KBM-7 (cell line): ENCODE results near the gene ARL6IP4.

ENCODE experiments used
- DNase-seq: peaks from one replicate; pipeline ENCODE4 v3.0.0-alpha.2; 2015
- in situ Hi-C: fragments of 300-500 bp; cut with MboI; formaldehyde crosslinking; loops from 2 replicates; pipeline ENCODE4 v1.14.3; 2020; ENCODE audit warnings: low sequenced_read_pairs, low pct_unique_long_range_greater_than_20kb, mixed read lengths

Gene ARL6IP4

DNA sequence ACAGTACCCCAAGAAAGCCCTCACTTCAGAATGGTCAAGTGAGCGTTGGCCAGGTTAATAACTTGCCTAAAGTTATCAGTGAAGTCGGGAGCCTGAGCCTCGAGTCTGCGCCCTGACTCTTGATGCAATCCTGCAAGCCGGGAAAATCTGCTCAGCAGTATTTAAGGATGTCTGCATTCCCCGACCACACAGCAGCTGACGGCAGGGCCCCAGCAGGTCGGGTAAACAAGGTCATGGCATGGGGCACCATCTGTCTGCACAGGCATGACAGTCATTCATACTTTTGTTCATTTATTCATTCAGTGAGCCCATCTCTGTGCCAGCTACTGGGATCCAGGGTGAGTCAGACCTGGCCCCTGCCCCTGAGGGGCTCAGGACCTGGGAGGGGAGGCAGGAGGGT is 25.3 kb upstream of the ARL6IP4 start:
- DNase-seq: no peak
- in situ Hi-C loops: no loop called here

- no peak for DNase-seq
- in situ Hi-C loops: no loop called here
These were observed 24.4 kb upstream of the ARL6IP4 start for GRCh38 chr12:122956035-122956434.

DNA sequence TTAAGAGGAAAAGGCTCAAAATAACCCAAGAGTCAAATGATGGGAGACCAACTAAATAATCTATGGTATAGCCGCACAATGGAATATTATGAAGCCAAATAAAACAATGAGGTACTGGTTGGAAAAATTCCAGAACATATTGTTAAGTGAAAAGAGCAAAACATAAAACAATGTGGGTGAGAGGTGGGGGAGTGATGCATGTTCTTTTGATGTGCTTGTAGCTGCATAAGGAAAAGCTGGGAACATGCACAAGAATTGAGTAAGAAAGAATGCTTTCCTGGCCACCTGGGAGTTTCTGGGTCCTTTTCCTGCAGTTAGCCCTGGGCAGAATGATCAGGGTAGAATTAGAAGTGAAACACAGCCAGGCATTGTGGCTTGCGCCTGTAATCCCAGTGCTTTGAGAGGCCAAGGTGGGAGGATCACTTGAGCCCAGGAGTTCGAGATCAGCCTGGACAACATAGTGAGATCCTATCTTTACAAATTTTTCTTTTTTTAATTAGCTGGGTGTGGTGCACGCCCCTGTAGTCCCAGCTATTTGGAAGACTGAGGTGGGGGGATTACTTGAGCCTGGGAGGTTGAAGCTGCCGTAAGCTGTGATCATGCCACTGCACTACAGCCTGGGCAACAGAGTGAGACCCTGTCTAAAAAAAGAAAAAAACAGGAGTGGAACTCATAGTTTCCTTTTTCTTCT is 22.1 kb upstream of the ARL6IP4 start:
- no peak for DNase-seq
- in situ Hi-C loops: no loop called here

- in situ Hi-C loops: no loop called here
- no peak for DNase-seq
These were observed 20.8 kb upstream of the ARL6IP4 start for GRCh38 chr12:122959566-122960192.

DNA sequence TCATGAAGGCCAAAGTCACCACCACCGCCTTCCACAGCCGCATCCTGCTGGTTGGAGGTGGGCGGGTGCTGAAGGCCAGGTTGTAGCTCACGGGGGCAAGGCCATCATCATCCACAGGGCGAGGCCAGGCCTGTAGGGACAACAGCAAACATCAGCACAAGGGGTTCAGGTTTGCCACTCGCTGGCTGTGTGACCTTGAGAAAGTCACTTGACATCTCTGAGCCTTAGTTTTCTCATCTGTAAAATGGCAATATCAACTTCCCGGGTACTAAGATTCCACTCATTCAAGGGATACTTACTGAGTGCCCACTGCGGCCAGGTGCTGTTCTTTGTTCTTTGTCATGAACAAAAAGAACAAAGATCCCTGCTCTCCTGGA is 20.3 kb upstream of the ARL6IP4 start:
- in situ Hi-C loops: no loop called here
- DNase-seq: no peak

DNA sequence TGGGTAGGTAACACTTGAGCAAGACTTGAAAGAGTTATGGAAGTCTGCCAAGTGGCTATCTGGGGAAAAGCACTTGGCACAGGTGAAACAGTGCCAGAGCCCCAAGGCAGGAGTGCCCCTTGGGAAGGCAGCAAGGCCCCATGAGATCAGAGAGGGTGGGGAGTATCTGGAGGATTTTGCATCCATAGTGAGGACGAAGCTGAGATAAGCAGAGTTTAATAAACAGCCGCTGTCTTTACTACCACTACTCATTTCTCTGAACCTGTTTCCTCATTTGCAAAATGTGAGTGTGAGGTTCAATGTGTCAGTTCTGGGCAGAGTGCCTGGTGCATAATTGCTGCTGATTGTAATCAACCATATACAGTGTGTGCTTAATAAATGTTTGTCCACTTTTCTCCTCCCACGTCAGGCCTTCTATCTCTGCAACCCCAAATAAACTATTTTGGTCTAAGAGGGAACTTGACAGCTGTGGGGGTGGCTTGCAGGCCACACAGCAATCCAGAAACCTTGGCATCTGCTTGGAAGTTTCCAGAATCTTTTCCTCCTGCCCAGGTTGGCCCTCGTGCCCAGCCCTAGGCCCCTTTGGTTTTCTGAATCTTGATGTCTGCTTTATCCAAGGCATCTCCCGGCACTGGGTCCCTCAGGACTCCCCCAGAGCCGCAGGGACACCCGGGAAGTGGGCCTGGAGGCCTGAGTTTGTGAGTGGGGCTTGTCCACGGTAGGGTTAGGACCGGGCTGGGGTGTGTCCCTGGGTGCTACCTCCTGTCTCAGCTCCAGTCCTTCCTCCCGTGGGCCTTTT is 18.8 kb upstream of the ARL6IP4 start:
- in situ Hi-C loops: no loop called here
- DNase-seq: no peak

GRCh38 chr12:122963941-122964265 is 16.6 kb upstream of the ARL6IP4 start:
- in situ Hi-C loops: no loop called here
- DNase-seq: no peak

DNA sequence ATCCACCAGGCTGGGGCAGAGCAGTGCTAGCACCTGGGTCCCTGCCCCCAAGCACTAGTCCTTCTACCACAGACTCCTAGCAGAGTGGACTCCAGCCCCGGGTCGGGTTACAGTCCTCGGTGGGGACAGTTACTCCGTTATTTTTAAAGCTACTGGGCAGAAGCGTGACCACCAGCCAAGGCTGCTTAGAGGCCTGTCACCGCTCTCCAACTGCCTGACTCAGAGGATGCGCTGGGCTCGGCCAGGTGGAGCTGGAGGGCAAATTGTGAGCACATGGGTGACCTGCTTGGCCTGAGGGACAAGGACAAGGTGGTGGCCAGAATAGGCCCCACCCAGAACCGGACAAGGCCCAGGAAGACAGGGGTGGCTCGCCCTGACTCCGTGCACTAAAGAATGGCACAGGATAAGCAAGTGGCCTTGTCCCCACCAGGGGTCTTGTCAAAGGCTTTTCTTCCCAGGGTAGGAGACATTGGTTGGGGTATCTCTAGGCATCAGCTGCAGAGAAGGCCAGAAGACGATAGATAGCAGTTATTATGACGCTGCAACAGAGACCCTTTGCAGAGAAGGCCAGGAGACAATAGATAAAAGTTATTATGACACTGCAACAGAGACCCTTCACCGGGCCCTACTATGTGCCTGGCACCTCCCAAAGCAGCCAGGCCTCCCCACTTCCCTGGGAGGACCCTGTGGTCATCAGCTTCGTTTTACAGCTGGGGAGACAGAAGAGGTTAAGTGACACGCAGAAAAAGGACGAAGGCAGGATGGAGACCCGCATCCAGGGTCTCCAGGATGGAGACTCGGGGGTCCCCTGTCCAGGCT is 15.8 kb upstream of the ARL6IP4 start:
- no peak for DNase-seq
- in situ Hi-C loops: no loop called here

DNA sequence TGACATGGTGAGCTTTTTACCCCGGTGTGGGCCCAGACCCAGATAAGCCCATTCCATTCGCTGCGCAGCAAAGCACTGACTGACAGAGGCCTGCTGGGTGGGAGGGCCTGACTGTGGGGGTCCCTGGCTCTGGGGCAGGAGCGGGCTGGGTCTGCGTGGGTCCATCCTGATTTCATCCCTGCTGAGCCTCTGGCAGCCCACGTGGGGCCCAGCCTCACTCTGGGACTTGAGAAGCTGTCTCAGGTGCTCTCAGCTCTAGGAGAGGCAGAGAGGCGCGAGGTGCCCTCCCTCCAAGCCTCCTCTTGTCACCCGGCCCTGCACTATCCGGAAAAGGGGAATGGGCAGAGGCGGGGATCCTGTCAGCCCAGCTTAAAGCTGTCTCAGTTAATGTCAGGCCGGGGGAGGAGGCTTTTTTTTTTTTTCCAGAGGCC is 15.1 kb upstream of the ARL6IP4 start:
- in situ Hi-C loops: no loop called here
- DNase-seq: no peak

GRCh38 chr12:122965851-122966742 is 14.4 kb upstream of the ARL6IP4 start, which contains the start of gene ABCB9:
TSS of gene ABCB9 (minus strand) at chr12:122966463. CDS start at chr12:122960235, 6,228 bp downstream.
- in situ Hi-C loops: no loop called here

GRCh38 chr12:122966743-122967550 is 13.5 kb upstream of the ARL6IP4 start:
- DNase-seq: no peak
- in situ Hi-C loops: no loop called here

More at GRCh38 chr12:122965851-122966742, 14.4 kb upstream of the ARL6IP4 start, which contains the start of gene ABCB9:
- DNase-seq: peak; percentile 77

GRCh38 chr12:122968104-122968503 is 12.4 kb upstream of the ARL6IP4 start:
- in situ Hi-C loops: no loop called here
- DNase-seq: no peak

DNA sequence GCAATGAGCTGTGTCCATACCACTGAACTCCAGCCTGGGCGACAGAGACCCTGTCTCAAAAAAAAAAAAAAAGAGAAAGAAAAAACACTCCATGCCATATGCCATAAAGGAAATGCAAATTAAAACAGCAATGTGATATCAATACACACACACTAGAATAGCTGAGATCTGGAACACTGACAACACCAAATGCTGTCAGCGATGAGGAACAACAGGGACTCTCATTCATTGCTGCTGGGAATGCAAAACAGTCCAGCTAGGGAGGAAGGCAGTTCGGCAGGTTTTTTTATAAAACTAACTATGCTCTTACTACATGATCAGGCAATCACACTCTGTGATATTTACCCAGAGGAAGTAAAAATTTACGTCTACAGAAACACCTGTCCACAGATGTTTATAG is 10.8 kb upstream of the ARL6IP4 start:
- in situ Hi-C loops: no loop called here
- no peak for DNase-seq

DNA sequence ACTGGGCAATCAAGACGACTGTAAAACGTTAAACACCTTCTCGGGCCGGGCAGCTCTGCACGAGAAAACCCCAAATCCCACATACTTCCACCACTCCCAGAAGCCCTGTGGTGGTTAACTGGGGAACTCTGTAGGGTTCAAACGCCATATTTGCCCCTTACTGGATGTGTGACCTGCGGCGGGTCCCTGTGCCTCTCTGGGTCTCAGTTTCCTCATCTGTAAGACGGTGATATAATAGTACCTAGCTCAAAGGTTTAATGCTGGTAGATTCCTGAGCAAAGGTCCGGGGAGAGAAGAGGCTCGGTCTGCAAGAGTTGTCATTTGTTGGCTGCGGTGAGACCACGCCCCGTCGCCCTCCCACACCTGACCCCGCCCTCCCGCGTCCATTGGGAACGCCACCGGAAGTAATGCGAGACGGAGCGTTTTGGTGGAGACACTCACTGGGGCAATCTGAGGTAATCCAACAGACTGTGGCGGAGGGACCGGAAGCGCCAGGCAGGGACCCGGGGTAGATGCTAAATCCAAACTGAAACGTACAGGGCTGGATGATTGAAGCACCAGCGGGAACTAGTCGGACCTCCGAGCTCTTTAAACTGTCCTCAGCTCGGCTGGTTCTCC is 6.1 kb upstream of the ARL6IP4 start:
- in situ Hi-C loops: no loop called here
- peak; percentile 98 for DNase-seq

DNA sequence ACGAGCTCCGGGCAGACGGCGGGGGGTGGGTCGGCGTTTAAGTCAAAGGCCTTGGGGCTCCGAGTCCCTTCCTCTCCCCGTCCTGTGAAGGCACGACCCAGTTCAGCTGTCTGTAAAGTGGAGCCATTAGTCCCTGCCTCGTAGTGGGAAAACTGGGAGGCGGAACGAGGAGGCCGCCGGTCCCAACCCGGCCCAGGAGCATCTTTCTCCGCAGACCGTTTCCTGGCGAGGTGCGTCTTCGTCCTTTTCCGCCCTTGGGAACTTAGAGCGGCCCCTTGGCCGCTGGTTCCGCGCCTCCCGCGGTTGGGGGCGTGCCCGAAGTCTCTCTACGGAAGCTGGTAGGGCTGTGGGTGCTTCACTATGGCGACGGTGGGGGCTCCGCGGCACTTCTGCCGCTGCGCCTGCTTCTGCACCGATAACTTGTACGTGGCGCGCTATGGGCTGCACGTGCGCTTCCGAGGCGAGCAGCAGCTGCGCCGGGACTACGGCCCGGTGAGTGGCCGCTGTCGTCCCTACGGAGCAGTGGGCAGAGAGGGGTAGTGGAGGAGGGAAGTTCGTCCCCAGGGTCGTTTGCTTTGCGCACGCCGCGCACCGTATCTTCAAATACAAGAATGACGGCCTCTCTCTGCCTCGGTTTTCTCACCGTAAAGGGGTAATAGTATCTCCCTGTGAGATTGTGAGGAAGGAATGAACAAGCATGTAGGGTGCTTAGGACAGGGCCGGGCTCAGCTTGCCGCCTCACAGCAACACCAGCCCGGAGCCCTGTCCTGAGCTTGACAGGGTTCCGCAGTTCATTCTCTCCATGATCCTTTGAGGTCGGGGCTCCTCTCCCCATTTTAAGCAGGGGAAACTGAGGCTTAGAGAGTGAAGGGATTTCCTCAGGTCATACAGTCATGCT is 5.3 kb upstream of the ARL6IP4 start, which contains the start of gene OGFOD2:
OGFOD2 (plus strand) TSS at position 353 of the 898 bp plus-strand sequence; CDS start at position 361, 8 bp downstream.
- in situ Hi-C loops: no loop called here

More for the DNA sequence above, 5.3 kb upstream of the ARL6IP4 start, which contains the start of gene OGFOD2:
- peak; percentile 94 for DNase-seq
